PC-9 (cell line): ENCODE results near the gene CLHC1.
"Not testable (repeated sequence)": the region's sequence is repeated elsewhere in the genome, so short reads cannot be mapped to it uniquely, and the experiment has no call there.

ENCODE experiments used
- CTCF ChIP-seq: fragments of 200-600 bp; sonication (generic); conservative IDR thresholded peaks from 2 replicates; pipeline ENCODE4 v1.6.1; 2017; ENCODE audit warnings: mixed run types, antibody characterized with exemption, mild to moderate bottlenecking, moderate library complexity
- EZH2 ChIP-seq: fragments of 200-600 bp; sonication (generic); IDR thresholded peaks from 2 replicates; pipeline ENCODE4 v1.8.0; 2017; ENCODE audit warnings: antibody characterized with exemption, low read depth

DNA sequence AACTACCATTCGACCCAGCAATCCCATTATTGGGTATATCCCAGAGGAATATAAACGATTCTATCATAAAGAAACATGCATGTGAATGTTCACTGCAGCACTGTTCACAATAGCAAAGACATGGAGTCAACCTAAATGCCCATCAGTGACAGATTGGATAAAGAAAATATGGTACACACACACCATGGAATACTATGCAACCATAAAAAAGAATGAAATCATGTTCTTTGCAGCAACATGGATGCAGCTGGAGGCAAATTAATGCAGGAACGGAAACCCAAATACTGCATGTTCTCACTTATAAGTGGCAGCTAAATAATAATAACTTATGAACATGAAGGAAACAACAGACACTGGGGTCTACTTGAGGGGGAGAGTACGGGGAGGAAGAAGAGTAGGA is 105.5 kb downstream of the CLHC1 start:
- not testable (repeated sequence) for TF ChIP-seq EZH2, CTCF
